GM12878 (cell line): ENCODE measurements around the gene SLC9A8. TPM values are rescaled to one million over a fixed set of nuclear protein-coding genes. Genes with fewer than 3 reads are reported as not detected.

Experiments used
- ATAC-seq: fragments of 200-7000 bp; cut with Tn5 transposase; 3 replicates; pipeline ENCODE4 v1.9.1; 2020; ENCODE audit warnings: mild to moderate bottlenecking, moderate library complexity
- BruUV-seq: library from RNA; stranded (reverse); fragments of 400-500 nt; replicated peaks from 2 replicates; lab custom pipeline; 2021; lab: Mats Ljungman, UMichigan
- CTCF ChIA-PET: fragments of 300-600 bp; sonication (Branson Sonifier 250); formaldehyde crosslinking; extraction: SDS; loops from one replicate; lab custom pipeline; 2021; ENCODE audit warnings: inconsistent platforms; lab: Yijun Ruan, JAX
- POLR2A ChIA-PET: fragments of 350-600 bp; formaldehyde crosslinking; extraction: SDS; loops from one replicate; lab custom pipeline; 2021; ENCODE audit warnings: inconsistent platforms; lab: Charles Lee
- RAD21 ChIA-PET: fragments of 300-600 bp; sonication (Branson Sonifier 250); formaldehyde crosslinking; loops from one replicate; lab custom pipeline; 2023; ENCODE audit warnings: antibody characterized with exemption; ENCODE audit not compliant: unreplicated experiment; lab: Charles Lee
- SMC1A ChIA-PET: fragments of 300-600 bp; sonication (Branson Sonifier 250); formaldehyde crosslinking; loops from one replicate; lab custom pipeline; 2023; ENCODE audit not compliant: unreplicated experiment, uncharacterized antibody; lab: Charles Lee
- DNase-seq: peaks from one replicate; pipeline ENCODE4 v3.0.0-alpha.2; 2011; ENCODE audit warnings: low read depth, low spot score
- FAIRE-seq: peaks from 3 replicates; lab custom pipeline; 2011; peaks lifted over from hg19 to GRCh38; lab: Jason Lieb, UNC
- H2AFZ ChIP-seq: 2 replicates; pipeline ENCODE4 v1.6.0; 2011; ENCODE audit warnings: low read depth, low read length, control low read depth; ENCODE audit not compliant: control insufficient read depth
- H3K27ac ChIP-seq: 2 replicates; pipeline ENCODE4 v1.5.1; 2011; ENCODE audit warnings: control low read depth; ENCODE audit not compliant: control insufficient read depth, insufficient read depth
- H3K27me3 ChIP-seq, 2 experiments: replicated peaks in 1 of 2; 2 replicates each; pipeline versions ENCODE4 v1.6.0 to v1.6.1; 2011; ENCODE audit warnings: low read length in 1 of 2; ENCODE audit not compliant: control insufficient read depth in 2 of 2, insufficient read depth in 2 of 2
- H3K36me3 ChIP-seq, 2 experiments: 2 replicates each; pipeline ENCODE4 v1.5.1; 2011; ENCODE audit warnings: low read length in 1 of 2; ENCODE audit not compliant: control insufficient read depth in 2 of 2, insufficient read depth in 2 of 2
- H3K4me1 ChIP-seq: 2 replicates; pipeline ENCODE4 v1.6.1; 2011; ENCODE audit warnings: mild to moderate bottlenecking, low read length, moderate library complexity, mixed read lengths; ENCODE audit not compliant: control insufficient read depth, insufficient read depth
- H3K4me2 ChIP-seq: 2 replicates; pipeline ENCODE4 v1.6.0; 2011; ENCODE audit warnings: control low read depth; ENCODE audit not compliant: control insufficient read depth, insufficient read depth
- H3K4me3 ChIP-seq: fragments of 200-600 bp; sonication (generic); 2 replicates; pipeline ENCODE4 v1.5.1; 2016
- H3K79me2 ChIP-seq: 2 replicates; pipeline ENCODE4 v1.6.0; 2011; ENCODE audit warnings: low read length; ENCODE audit not compliant: control insufficient read depth, insufficient read depth
- H3K9ac ChIP-seq: 2 replicates; pipeline ENCODE4 v1.8.0; 2011; ENCODE audit warnings: low read length, control low read depth, mixed read lengths; ENCODE audit not compliant: control insufficient read depth, insufficient read depth
- H3K9me3 ChIP-seq: replicated peaks from 3 replicates; pipeline ENCODE4 v1.5.1; 2011; ENCODE audit warnings: mild to moderate bottlenecking, low read length; ENCODE audit not compliant: control insufficient read depth, insufficient read depth
- H4K20me1 ChIP-seq: 2 replicates; pipeline ENCODE4 v1.6.0; 2011; ENCODE audit not compliant: control insufficient read depth, insufficient read depth
- CHD2 ChIP-seq: IDR thresholded peaks from 2 replicates; pipeline ENCODE4 v1.6.1; 2011; ENCODE audit warnings: low read depth, low read length, improper control_type of control experiment, borderline replicate concordance
- EED ChIP-seq: sonication (generic); IDR thresholded peaks from 2 replicates; pipeline ENCODE4 v1.6.1; 2016; ENCODE audit warnings: antibody characterized with exemption, low read depth
- EP300 ChIP-seq, 2 experiments: fragments of 150-350 bp in 1 of 2; IDR thresholded peaks; 2 replicates each; pipeline ENCODE4 v1.6.1; 2011 to 2012; ENCODE audit warnings: low read depth in 2 of 2, low read length in 2 of 2, borderline replicate concordance in 1 of 2, improper control_type of control experiment in 1 of 2, inconsistent platforms in 1 of 2; ENCODE audit not compliant: control insufficient read depth in 1 of 2
- ESRRA ChIP-seq: IDR thresholded peaks from 2 replicates; pipeline ENCODE4 v1.6.1; 2012; ENCODE audit warnings: mild to moderate bottlenecking, low read length, improper control_type of control experiment
- GABPA ChIP-seq: IDR thresholded peaks from 2 replicates; pipeline ENCODE4 v1.6.1; 2014; ENCODE audit warnings: antibody characterized with exemption, low read depth, mild to moderate bottlenecking, inconsistent platforms
- HDAC2 ChIP-seq: fragments of 200-600 bp; sonication (generic); IDR thresholded peaks from 2 replicates; pipeline ENCODE4 v1.6.1; 2017
- KDM1A ChIP-seq: fragments of 200-600 bp; sonication (generic); IDR thresholded peaks from 2 replicates; pipeline ENCODE4 v1.6.1; 2016; ENCODE audit warnings: borderline replicate concordance
- NR2F1 ChIP-seq: fragments of 450-650 bp; conservative IDR thresholded peaks from 2 replicates; pipeline ENCODE4 v1.6.1; 2017; ENCODE audit warnings: mild to moderate bottlenecking
- POLR2A ChIP-seq: IDR thresholded peaks from 2 replicates; pipeline ENCODE4 v1.6.1; 2011; ENCODE audit warnings: low read depth, mild to moderate bottlenecking, low read length
- RAD21 ChIP-seq: IDR thresholded peaks from 2 replicates; pipeline ENCODE4 v1.6.1; 2011; ENCODE audit warnings: mild to moderate bottlenecking, low read depth, low read length, moderate library complexity; ENCODE audit not compliant: insufficient read depth
- RB1 ChIP-seq: fragments of 450-650 bp; formaldehyde crosslinking; IDR thresholded peaks from 2 replicates; pipeline ENCODE4 v1.6.1; 2017; ENCODE audit warnings: mild to moderate bottlenecking, borderline replicate concordance
- SMAD5 ChIP-seq: IDR thresholded peaks from 2 replicates; pipeline ENCODE4 v1.6.1; 2016; ENCODE audit warnings: antibody characterized with exemption, low read depth
- WRNIP1 ChIP-seq: IDR thresholded peaks from 2 replicates; pipeline ENCODE4 v1.6.1; 2011; ENCODE audit warnings: low read depth, low read length, improper control_type of control experiment, borderline replicate concordance
- WGBS: methylation state at CpG from one replicate; pipeline ENCODE4 v1.1.6; 2016; ENCODE audit warnings: low lambda C conversion rate; ENCODE audit not compliant: insufficient replicate concordance, insufficient coverage; ENCODE audit errors: missing lambda C conversion rate; 5-methylcytosine and 5-hydroxymethylcytosine counted together
- in situ Hi-C: fragments of 300-500 bp; cut with MboI; formaldehyde crosslinking; loops from 9 replicates; pipeline ENCODE4 v1.14.3; 2018; ENCODE audit warnings: mixed read lengths
- intact Hi-C: fragments of 100-400 bp; cut with micrococcal nuclease; formaldehyde crosslinking; loops from one replicate; pipeline ENCODE4 v1.14.2; 2022; ENCODE audit not compliant: unreplicated experiment
- polyA plus RNA-seq, 11 experiments: library from polyadenylated mRNA; depleted of rRNA in 4 of 11; unstranded in 6 of 11; stranded (reverse) in 5 of 11; fragments of >200 nt; fragmentation: Nextera tagmentation in 4 of 11; fragmentation: Illumina TruSeq in 1 of 11; extraction: Ambion mirVana in 4 of 11; extraction: Trizol in 1 of 11; gene quantifications; 1 replicate in 1 of 11; 2 replicates in 10 of 11; pipeline versions ENCODE4 v1.2.1 to v1.2.3, GENCODE V29; 2011 to 2016; ENCODE audit warnings: inconsistent platforms in 2 of 11, missing spikeins in 2 of 11, low read depth in 1 of 11
- total RNA-seq, 4 experiments: library from RNA; depleted of rRNA in 3 of 4; stranded (reverse); fragments of >200 nt in 3 of 4; fragmentation: Illumina TruSeq in 1 of 4; extraction: Trizol in 1 of 4; gene quantifications; 2 replicates each; pipeline versions ENCODE4 v1.2.1 to v1.2.3, GENCODE V29; 2013 to 2021
- TF ChIP-seq, protein P1 (sequence below): fragments of 450-650 bp; IDR thresholded peaks from 2 replicates; pipeline ENCODE4 v1.6.1; 2017; ENCODE audit warnings: mild to moderate bottlenecking, low read depth, inconsistent platforms; ENCODE audit not compliant: poor library complexity, severe bottlenecking
- TF ChIP-seq, protein P2 (sequence below): fragments of 450-650 bp; IDR thresholded peaks from 2 replicates; pipeline ENCODE4 v1.6.1; 2018; ENCODE audit warnings: borderline replicate concordance, mild to moderate bottlenecking; ENCODE audit not compliant: partially characterized antibody
- TF ChIP-seq, protein P3 (sequence below): IDR thresholded peaks from 2 replicates; pipeline ENCODE4 v1.6.1; 2012; ENCODE audit warnings: mild to moderate bottlenecking, low read depth, low read length

The SLC9A8 gene
- total and polyA plus RNA-seq, 10 of the 15 experiments (the other 5 are each of a cell fraction or from before 2014, with no cell fraction given) = 0.40 to 15.5 (median 6.5) TPM

DNA sequence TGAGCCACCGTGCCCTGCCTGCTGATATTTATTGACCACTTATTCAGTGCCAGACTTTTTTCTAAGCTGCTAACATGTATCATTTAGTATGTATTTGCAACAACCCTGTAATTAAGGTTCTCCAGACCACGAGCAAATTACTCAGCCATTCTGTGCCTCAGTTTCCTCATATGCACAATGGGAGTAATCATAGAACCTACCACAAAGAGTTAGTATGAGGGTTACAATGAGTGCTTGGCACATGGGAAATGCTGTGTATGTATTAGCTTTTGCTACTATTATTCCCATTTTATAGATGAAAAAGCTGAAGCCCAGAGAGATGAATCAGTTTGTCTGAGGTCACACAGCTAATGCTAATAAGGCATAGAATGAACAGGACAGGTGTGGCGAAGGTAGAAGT, 20.0 kb upstream of the SLC9A8 start:
- POLR2A ChIA-PET = interaction anchor here (0.6 to 2.7 kb wide), 2 partner anchors 17 to 71 kb away, joined by 3 to 9 read pairs; no protein-coding TSS in a partner anchor
- no peaks in the 10 kb centered on the region for H4K20me1 ChIP-seq

More for the DNA sequence above, 20.0 kb upstream of the SLC9A8 start:
- DNase-seq (no peak), FAIRE-seq (no peak), ATAC-seq (no peak)
- no peaks in the 10 kb centered on the region for H3K27me3 ChIP-seq
- H3K36me3 ChIP-seq = no peaks in the 10 kb centered on the region
- H2AFZ ChIP-seq = no peak overlapping the region
- TF ChIP-seq CHD2 (no peak), ESRRA (no peak), POLR2A (no peak), EED (no peak), WRNIP1 (no peak), SMAD5 (no peak), EP300 (IDR thresholded peaks at IDR 0.05; ENCODE audit: borderline replicate concordance in 1 of 2, control insufficient read depth in 1 of 2, low read depth in 2 of 2, low read length in 2 of 2) (no peak), KDM1A (no peak), GABPA (no peak), RB1 (no peak), NR2F1 (no peak), RAD21 (no peak), HDAC2 (no peak)
- TF ChIP-seq, protein P1, sequence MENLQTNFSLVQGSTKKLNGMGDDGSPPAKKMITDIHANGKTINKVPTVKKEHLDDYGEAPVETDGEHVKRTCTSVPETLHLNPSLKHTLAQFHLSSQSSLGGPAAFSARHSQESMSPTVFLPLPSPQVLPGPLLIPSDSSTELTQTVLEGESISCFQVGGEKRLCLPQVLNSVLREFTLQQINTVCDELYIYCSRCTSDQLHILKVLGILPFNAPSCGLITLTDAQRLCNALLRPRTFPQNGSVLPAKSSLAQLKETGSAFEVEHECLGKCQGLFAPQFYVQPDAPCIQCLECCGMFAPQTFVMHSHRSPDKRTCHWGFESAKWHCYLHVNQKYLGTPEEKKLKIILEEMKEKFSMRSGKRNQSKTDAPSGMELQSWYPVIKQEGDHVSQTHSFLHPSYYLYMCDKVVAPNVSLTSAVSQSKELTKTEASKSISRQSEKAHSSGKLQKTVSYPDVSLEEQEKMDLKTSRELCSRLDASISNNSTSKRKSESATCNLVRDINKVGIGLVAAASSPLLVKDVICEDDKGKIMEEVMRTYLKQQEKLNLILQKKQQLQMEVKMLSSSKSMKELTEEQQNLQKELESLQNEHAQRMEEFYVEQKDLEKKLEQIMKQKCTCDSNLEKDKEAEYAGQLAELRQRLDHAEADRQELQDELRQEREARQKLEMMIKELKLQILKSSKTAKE = no peak
- TF ChIP-seq, protein P2, sequence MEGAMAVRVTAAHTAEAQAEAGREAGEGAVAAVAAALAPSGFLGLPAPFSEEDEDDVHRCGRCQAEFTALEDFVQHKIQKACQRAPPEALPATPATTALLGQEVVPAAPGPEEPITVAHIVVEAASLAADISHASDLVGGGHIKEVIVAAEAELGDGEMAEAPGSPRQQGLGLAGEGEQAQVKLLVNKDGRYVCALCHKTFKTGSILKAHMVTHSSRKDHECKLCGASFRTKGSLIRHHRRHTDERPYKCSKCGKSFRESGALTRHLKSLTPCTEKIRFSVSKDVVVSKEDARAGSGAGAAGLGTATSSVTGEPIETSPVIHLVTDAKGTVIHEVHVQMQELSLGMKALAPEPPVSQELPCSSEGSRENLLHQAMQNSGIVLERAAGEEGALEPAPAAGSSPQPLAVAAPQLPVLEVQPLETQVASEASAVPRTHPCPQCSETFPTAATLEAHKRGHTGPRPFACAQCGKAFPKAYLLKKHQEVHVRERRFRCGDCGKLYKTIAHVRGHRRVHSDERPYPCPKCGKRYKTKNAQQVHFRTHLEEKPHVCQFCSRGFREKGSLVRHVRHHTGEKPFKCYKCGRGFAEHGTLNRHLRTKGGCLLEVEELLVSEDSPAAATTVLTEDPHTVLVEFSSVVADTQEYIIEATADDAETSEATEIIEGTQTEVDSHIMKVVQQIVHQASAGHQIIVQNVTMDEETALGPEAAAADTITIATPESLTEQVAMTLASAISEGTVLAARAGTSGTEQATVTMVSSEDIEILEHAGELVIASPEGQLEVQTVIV = no peak
- TF ChIP-seq, protein P3, sequence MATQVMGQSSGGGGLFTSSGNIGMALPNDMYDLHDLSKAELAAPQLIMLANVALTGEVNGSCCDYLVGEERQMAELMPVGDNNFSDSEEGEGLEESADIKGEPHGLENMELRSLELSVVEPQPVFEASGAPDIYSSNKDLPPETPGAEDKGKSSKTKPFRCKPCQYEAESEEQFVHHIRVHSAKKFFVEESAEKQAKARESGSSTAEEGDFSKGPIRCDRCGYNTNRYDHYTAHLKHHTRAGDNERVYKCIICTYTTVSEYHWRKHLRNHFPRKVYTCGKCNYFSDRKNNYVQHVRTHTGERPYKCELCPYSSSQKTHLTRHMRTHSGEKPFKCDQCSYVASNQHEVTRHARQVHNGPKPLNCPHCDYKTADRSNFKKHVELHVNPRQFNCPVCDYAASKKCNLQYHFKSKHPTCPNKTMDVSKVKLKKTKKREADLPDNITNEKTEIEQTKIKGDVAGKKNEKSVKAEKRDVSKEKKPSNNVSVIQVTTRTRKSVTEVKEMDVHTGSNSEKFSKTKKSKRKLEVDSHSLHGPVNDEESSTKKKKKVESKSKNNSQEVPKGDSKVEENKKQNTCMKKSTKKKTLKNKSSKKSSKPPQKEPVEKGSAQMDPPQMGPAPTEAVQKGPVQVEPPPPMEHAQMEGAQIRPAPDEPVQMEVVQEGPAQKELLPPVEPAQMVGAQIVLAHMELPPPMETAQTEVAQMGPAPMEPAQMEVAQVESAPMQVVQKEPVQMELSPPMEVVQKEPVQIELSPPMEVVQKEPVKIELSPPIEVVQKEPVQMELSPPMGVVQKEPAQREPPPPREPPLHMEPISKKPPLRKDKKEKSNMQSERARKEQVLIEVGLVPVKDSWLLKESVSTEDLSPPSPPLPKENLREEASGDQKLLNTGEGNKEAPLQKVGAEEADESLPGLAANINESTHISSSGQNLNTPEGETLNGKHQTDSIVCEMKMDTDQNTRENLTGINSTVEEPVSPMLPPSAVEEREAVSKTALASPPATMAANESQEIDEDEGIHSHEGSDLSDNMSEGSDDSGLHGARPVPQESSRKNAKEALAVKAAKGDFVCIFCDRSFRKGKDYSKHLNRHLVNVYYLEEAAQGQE = no peak
- CTCF ChIA-PET = interaction anchor here (1.0 kb wide), 1 partner anchor 123 kb away, joined by 3 read pairs; no protein-coding TSS in a partner anchor
- no peak overlapping the region for H3K4me2 ChIP-seq
- H3K79me2 ChIP-seq = no peaks in the 10 kb centered on the region
- H3K27ac ChIP-seq = no peak overlapping the region
- BruUV-seq = no TSS peak
- intact Hi-C loops (no loop called here), in situ Hi-C loops (no loop called here)
- H3K4me3 ChIP-seq = no peak overlapping the region
- SMC1A ChIA-PET = interaction anchor here (0.9 to 2.7 kb wide), 3 partner anchors 9 to 53 kb away, joined by 3 to 6 read pairs (median 4); no protein-coding TSS in a partner anchor
- no peaks in the 10 kb centered on the region; the same call in 2 of the 3 replicates for H3K9me3 ChIP-seq
- no peak overlapping the region for H3K9ac ChIP-seq
- RAD21 ChIA-PET = interaction anchor here (1.6 kb wide), 1 partner anchor 9 kb away, joined by 5 read pairs; no protein-coding TSS in a partner anchor
- H3K4me1 ChIP-seq = no peaks in the 10 kb centered on the region; the same call in 1 of the 2 replicates
- 49% methylated on average over 3 of the region's 3 CpGs for WGBS
